Gastroesophageal sphincter (tissue), 4 donors: ENCODE data around the gene ITGB8. TPM values are rescaled to one million over a fixed set of nuclear protein-coding genes. Genes with fewer than 3 reads are reported as not detected.

Source experiments
- ATAC-seq: fragments of 150-250 bp; one replicate; pipeline ENCODE4 v1.9.1; 2016; ENCODE audit warnings: mild to moderate bottlenecking, moderate library complexity
- H3K27ac ChIP-seq, 4 donors: fragments of 200-600 bp; sonication (generic) in 3 of 4; 1 replicate in 3 of 4; 2 replicates in 1 of 4; pipeline ENCODE4 v1.5.1; 2016 to 2019
- H3K27me3 ChIP-seq: fragments of 200-600 bp; sonication (generic); one replicate; pipeline ENCODE4 v1.5.1; 2019
- H3K36me3 ChIP-seq, 2 donors: fragments of 200-600 bp; sonication (generic); one replicate each; pipeline ENCODE4 v1.5.1; 2019; ENCODE audit warnings: control low read depth in 1 of 2
- H3K4me1 ChIP-seq, 3 donors: fragments of 200-600 bp; sonication (generic); 1 replicate in 2 of 3; 2 replicates in 1 of 3; pipeline ENCODE4 v1.5.1; 2016 to 2019; ENCODE audit warnings: control low read depth in 2 of 3
- H3K4me3 ChIP-seq, 2 donors: fragments of 200-600 bp; sonication (generic); one replicate each; pipeline ENCODE4 v1.5.1; 2019; ENCODE audit warnings: mild to moderate bottlenecking in 1 of 2, moderate library complexity in 1 of 2
- H3K9me3 ChIP-seq, 3 donors: fragments of 200-600 bp; sonication (generic); one replicate each; pipeline ENCODE4 v1.5.1; 2017 to 2019; ENCODE audit warnings: control low read depth in 2 of 3
- EP300 ChIP-seq: sonication (generic); formaldehyde crosslinking; IDR thresholded peaks from one replicate; pipeline ENCODE4 v1.6.1; 2017; ENCODE audit warnings: antibody characterized with exemption, mild to moderate bottlenecking
- POLR2A ChIP-seq, 2 donors: fragments of 450-650 bp; IDR thresholded peaks; one replicate each; pipeline ENCODE4 v1.6.1; 2017; ENCODE audit warnings: antibody characterized with exemption in 2 of 2, mild to moderate bottlenecking in 2 of 2, moderate library complexity in 1 of 2
- POLR2AphosphoS5 ChIP-seq: sonication (generic); formaldehyde crosslinking; IDR thresholded peaks from one replicate; pipeline ENCODE4 v1.6.1; 2017; ENCODE audit warnings: antibody characterized with exemption
- WGBS, 2 donors: methylation state at CpG; one replicate each; pipeline ENCODE4 v1.1.5; 2018; ENCODE audit warnings: low coverage in 1 of 2; 5-methylcytosine and 5-hydroxymethylcytosine counted together
- total RNA-seq, 4 donors: library from RNA; depleted of rRNA; stranded (reverse); fragments of >200 nt; gene quantifications; one replicate each; pipeline ENCODE4 v1.1.0, GENCODE V29; 2016
- TF ChIP-seq, protein P1 (sequence below), 4 experiments: fragments of 200-600 bp in 2 of 4; fragments of 450-650 bp in 2 of 4; sonication (generic) in 1 of 4; IDR thresholded peaks; one replicate each; pipeline ENCODE4 v1.5.1; 2017 to 2019; ENCODE audit warnings: antibody characterized with exemption in 4 of 4, mild to moderate bottlenecking in 2 of 4, moderate library complexity in 2 of 4

Gene ITGB8
- total RNA-seq, 4 donors from 2014 or later, result 16.2 to 34.2 (median 27.1) TPM

- Histone ChIP-seq H3K27ac (no peak overlapping the region), H3K4me1 (peaks cover 0 to 11% (median 0%) of the 10 kb centered on the region in 3 donors), H3K4me3 (no peak overlapping the region), H3K27me3 (no peaks in the 10 kb centered on the region), H3K36me3 (no peaks in the 10 kb centered on the region), H3K9me3 (no peaks in the 10 kb centered on the region)
- TF ChIP-seq, protein P1, sequence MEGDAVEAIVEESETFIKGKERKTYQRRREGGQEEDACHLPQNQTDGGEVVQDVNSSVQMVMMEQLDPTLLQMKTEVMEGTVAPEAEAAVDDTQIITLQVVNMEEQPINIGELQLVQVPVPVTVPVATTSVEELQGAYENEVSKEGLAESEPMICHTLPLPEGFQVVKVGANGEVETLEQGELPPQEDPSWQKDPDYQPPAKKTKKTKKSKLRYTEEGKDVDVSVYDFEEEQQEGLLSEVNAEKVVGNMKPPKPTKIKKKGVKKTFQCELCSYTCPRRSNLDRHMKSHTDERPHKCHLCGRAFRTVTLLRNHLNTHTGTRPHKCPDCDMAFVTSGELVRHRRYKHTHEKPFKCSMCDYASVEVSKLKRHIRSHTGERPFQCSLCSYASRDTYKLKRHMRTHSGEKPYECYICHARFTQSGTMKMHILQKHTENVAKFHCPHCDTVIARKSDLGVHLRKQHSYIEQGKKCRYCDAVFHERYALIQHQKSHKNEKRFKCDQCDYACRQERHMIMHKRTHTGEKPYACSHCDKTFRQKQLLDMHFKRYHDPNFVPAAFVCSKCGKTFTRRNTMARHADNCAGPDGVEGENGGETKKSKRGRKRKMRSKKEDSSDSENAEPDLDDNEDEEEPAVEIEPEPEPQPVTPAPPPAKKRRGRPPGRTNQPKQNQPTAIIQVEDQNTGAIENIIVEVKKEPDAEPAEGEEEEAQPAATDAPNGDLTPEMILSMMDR (IDR thresholded peaks at IDR 0.05), result no peak
- no peak for TF ChIP-seq POLR2AphosphoS5
- no peak for ATAC-seq
Observed at GRCh38 chr7:20284771-20285143, 45.9 kb upstream of the ITGB8 start.

GRCh38 chr7:20287317-20287716 is 43.4 kb upstream of the ITGB8 start:
- H3K9me3 ChIP-seq, result no peaks in the 10 kb centered on the region

GRCh38 chr7:20288036-20288435 is 42.7 kb upstream of the ITGB8 start:
- Histone ChIP-seq H3K27me3 (no peaks in the 10 kb centered on the region), H3K36me3 (no peaks in the 10 kb centered on the region), H3K4me3 (no peak overlapping the region), H3K4me1 (no peaks in the 10 kb centered on the region), H3K27ac (no peak overlapping the region), H3K9me3 (no peaks in the 10 kb centered on the region)
- TF ChIP-seq, protein P1 (IDR thresholded peaks at IDR 0.05), result no peak
- TF ChIP-seq POLR2AphosphoS5, result no peak
- TF ChIP-seq EP300, result no peak
- TF ChIP-seq POLR2A (IDR thresholded peaks at IDR 0.05), result no peak
- ATAC-seq, result no peak
- WGBS, 2 donors, result 75 to 81% methylated on average over 1 to 2 of the region's 2 CpGs

More at GRCh38 chr7:20287317-20287716, 43.4 kb upstream of the ITGB8 start:
- WGBS, 2 donors, result 84 to 100% methylated on average over 2 of the region's 2 CpGs
- Histone ChIP-seq H3K27ac (no peak overlapping the region), H3K36me3 (no peaks in the 10 kb centered on the region), H3K4me3 (no peak overlapping the region), H3K27me3 (no peaks in the 10 kb centered on the region), H3K4me1 (no peaks in the 10 kb centered on the region)
- TF ChIP-seq POLR2AphosphoS5, result no peak
- no peak for TF ChIP-seq EP300
- TF ChIP-seq, protein P1 (IDR thresholded peaks at IDR 0.05), result no peak
- no peak for TF ChIP-seq POLR2A (IDR thresholded peaks at IDR 0.05)
- ATAC-seq, result no peak

- no peak for ATAC-seq
- no peaks in the 10 kb centered on the region for H3K36me3 ChIP-seq
- no peak overlapping the region for H3K27ac ChIP-seq
- H3K4me3 ChIP-seq, result no peak overlapping the region
- no peak for TF ChIP-seq EP300
- TF ChIP-seq POLR2A (IDR thresholded peaks at IDR 0.05), result no peak
- no peak for TF ChIP-seq POLR2AphosphoS5
- TF ChIP-seq, protein P1 (IDR thresholded peaks at IDR 0.05), result no peak
- 64 to 82% methylated on average over 2 to 3 of the region's 3 CpGs for WGBS, 2 donors
- no peaks in the 10 kb centered on the region for H3K4me1 ChIP-seq
- H3K27me3 ChIP-seq, result no peaks in the 10 kb centered on the region
- H3K9me3 ChIP-seq, result no peaks in the 10 kb centered on the region
Observed at GRCh38 chr7:20290505-20291111, 40.1 kb upstream of the ITGB8 start.

GRCh38 chr7:20293336-20293735 is 37.4 kb upstream of the ITGB8 start:
- no peaks in the 10 kb centered on the region for H3K27me3 ChIP-seq
- TF ChIP-seq POLR2AphosphoS5, result no peak
- no peak overlapping the region for H3K27ac ChIP-seq
- H3K4me3 ChIP-seq, result no peak overlapping the region
- WGBS, 2 donors, result 75 to 94% methylated on average over 3 of the region's 3 CpGs
- no peaks in the 10 kb centered on the region for H3K4me1 ChIP-seq
- H3K36me3 ChIP-seq, result no peaks in the 10 kb centered on the region
- H3K9me3 ChIP-seq, result no peaks in the 10 kb centered on the region
- ATAC-seq, result no peak
